ENCODE measurements around the gene PKNOX2. TPM values are rescaled to one million over a fixed set of nuclear protein-coding genes. Genes with fewer than 3 reads are reported as not detected.

PKNOX2 gene
- total RNA-seq, 1 donor from 2014 or later, result 12.1 TPM

- no peak for DNase-seq (ENCODE audit: low spot score in 2 of 2)
- no peaks in the 10 kb centered on the region for H3K9me3 ChIP-seq
- H3K4me3 ChIP-seq, result no peak overlapping the region
- intact Hi-C loops (cut with DNase I), result no loop called here
- no peaks in the 10 kb centered on the region for H3K4me1 ChIP-seq
- no peaks in the 10 kb centered on the region for H3K27me3 ChIP-seq
- TF ChIP-seq CTCF (IDR thresholded peaks at IDR 0.05), result no peak
- H3K36me3 ChIP-seq, result no peaks in the 10 kb centered on the region
- H3K27ac ChIP-seq, result no peak overlapping the region
Observed at GRCh38 chr11:125128450-125128849, 36.1 kb upstream of the PKNOX2 start.

- DNase-seq (ENCODE audit: low spot score in 2 of 2), result no peak
- TF ChIP-seq CTCF (IDR thresholded peaks at IDR 0.05), result no peak
- Histone ChIP-seq H3K9me3 (no peaks in the 10 kb centered on the region), H3K27ac (no peak overlapping the region), H3K4me1 (no peaks in the 10 kb centered on the region), H3K36me3 (no peaks in the 10 kb centered on the region), H3K27me3 (no peaks in the 10 kb centered on the region), H3K4me3 (no peak overlapping the region)
- intact Hi-C loops (cut with DNase I), result no loop called here
Observed at GRCh38 chr11:125129316-125129993, 35.1 kb upstream of the PKNOX2 start.

GRCh38 chr11:125132071-125132470, 32.5 kb upstream of the PKNOX2 start:
- TF ChIP-seq CTCF (IDR thresholded peaks at IDR 0.05), result no peak
- H3K27me3 ChIP-seq, result no peaks in the 10 kb centered on the region
- H3K4me1 ChIP-seq, result no peaks in the 10 kb centered on the region
- no peaks in the 10 kb centered on the region for H3K36me3 ChIP-seq
- DNase-seq (ENCODE audit: low spot score in 2 of 2), result no peak
- H3K4me3 ChIP-seq, result no peak overlapping the region
- intact Hi-C loops (cut with DNase I), result no loop called here
- no peak overlapping the region for H3K27ac ChIP-seq
- H3K9me3 ChIP-seq, result no peaks in the 10 kb centered on the region

- H3K4me3 ChIP-seq, result no peak overlapping the region
- H3K9me3 ChIP-seq, result no peaks in the 10 kb centered on the region
- TF ChIP-seq CTCF (IDR thresholded peaks at IDR 0.05), result no peak
- H3K27ac ChIP-seq, result no peak overlapping the region
- no peak for DNase-seq (ENCODE audit: low spot score in 2 of 2)
- no peaks in the 10 kb centered on the region for H3K27me3 ChIP-seq
- H3K36me3 ChIP-seq, result no peaks in the 10 kb centered on the region
- H3K4me1 ChIP-seq, result no peaks in the 10 kb centered on the region
- intact Hi-C loops (cut with DNase I), result no loop called here
Observed at GRCh38 chr11:125132596-125132995, 32.0 kb upstream of the PKNOX2 start.

GRCh38 chr11:125136001-125136400, 28.6 kb upstream of the PKNOX2 start:
- no peaks in the 10 kb centered on the region for H3K4me1 ChIP-seq
- no peaks in the 10 kb centered on the region for H3K36me3 ChIP-seq
- H3K27ac ChIP-seq, result no peak overlapping the region
- H3K9me3 ChIP-seq, result no peaks in the 10 kb centered on the region
- H3K4me3 ChIP-seq, result no peak overlapping the region
- no peaks in the 10 kb centered on the region for H3K27me3 ChIP-seq
- TF ChIP-seq CTCF (IDR thresholded peaks at IDR 0.05), result no peak
- peak in 1 of 2 donors; percentile 19 for DNase-seq (ENCODE audit: low spot score in 2 of 2)
- intact Hi-C loops (cut with DNase I), result no loop called here

GRCh38 chr11:125138966-125139365, 25.6 kb upstream of the PKNOX2 start:
- no peak for TF ChIP-seq CTCF (IDR thresholded peaks at IDR 0.05)
- Histone ChIP-seq H3K27ac (no peak overlapping the region), H3K4me1 (no peaks in the 10 kb centered on the region), H3K36me3 (no peaks in the 10 kb centered on the region), H3K27me3 (no peaks in the 10 kb centered on the region), H3K4me3 (no peak overlapping the region), H3K9me3 (no peaks in the 10 kb centered on the region)
- intact Hi-C loops (cut with DNase I), result no loop called here
- DNase-seq (ENCODE audit: low spot score in 2 of 2), result peak in 1 of 2 donors; percentile 58

All from ascending aorta (tissue), 2 donors.